HG02973 (cell line): ENCODE results near the gene ZBTB7C.

Source experiments
- ATAC-seq: cut with Tn5 transposase; IDR thresholded peaks from one replicate; pipeline ENCODE4 v1.9.1; 2021; ENCODE audit warnings: moderate library complexity; ENCODE audit not compliant: unreplicated experiment

The ZBTB7C gene

GRCh38 chr18:48418539-48419276, 9.5 kb upstream of the ZBTB7C start:
- no peak for ATAC-seq

- ATAC-seq, result no peak
Measured at GRCh38 chr18:48417985-48418384, 8.8 kb upstream of the ZBTB7C start.

GRCh38 chr18:48413342-48413741, 4.2 kb upstream of the ZBTB7C start:
- ATAC-seq, result no peak

GRCh38 chr18:48412339-48412929, 3.3 kb upstream of the ZBTB7C start:
- ATAC-seq, result no peak

GRCh38 chr18:48410095-48410920, 1.1 kb upstream of the ZBTB7C start:
- peak; percentile 85 for ATAC-seq

GRCh38 chr18:48409591-48410094, 460 bp upstream of the ZBTB7C start:
- ATAC-seq, result no peak

- no peak for ATAC-seq
Measured at GRCh38 chr18:48408111-48408726, 964 bp downstream of the ZBTB7C start.

GRCh38 chr18:48407358-48407757, 1.8 kb downstream of the ZBTB7C start:
- no peak for ATAC-seq

- no peak for ATAC-seq
Measured at GRCh38 chr18:48405978-48406377, 3.2 kb downstream of the ZBTB7C start.

- ATAC-seq, result no peak
Measured at GRCh38 chr18:48404716-48405507, 4.3 kb downstream of the ZBTB7C start.

GRCh38 chr18:48402953-48403352, 6.2 kb downstream of the ZBTB7C start:
- no peak for ATAC-seq

- ATAC-seq, result no peak
Measured at GRCh38 chr18:48399303-48400075, 9.7 kb downstream of the ZBTB7C start.

- no peak for ATAC-seq
Measured at GRCh38 chr18:48398074-48398473, 11.1 kb downstream of the ZBTB7C start.

GRCh38 chr18:48397021-48397420, 12.2 kb downstream of the ZBTB7C start:
- ATAC-seq, result no peak

GRCh38 chr18:48396561-48396960, 12.6 kb downstream of the ZBTB7C start:
- ATAC-seq, result no peak

- no peak for ATAC-seq
Measured at GRCh38 chr18:48395646-48396045, 13.5 kb downstream of the ZBTB7C start.

GRCh38 chr18:48394176-48394575, 15.0 kb downstream of the ZBTB7C start:
- ATAC-seq, result no peak

- ATAC-seq, result no peak
Measured at GRCh38 chr18:48393776-48394175, 15.4 kb downstream of the ZBTB7C start.

GRCh38 chr18:48393170-48393569, 16.0 kb downstream of the ZBTB7C start:
- no peak for ATAC-seq

- no peak for ATAC-seq
Measured at GRCh38 chr18:48392268-48392667, 16.9 kb downstream of the ZBTB7C start.
